ENCODE data around the gene MEFV.
"Not testable (repeated sequence)": the region's sequence is repeated elsewhere in the genome, so short reads cannot be mapped to it uniquely, and the experiment has no call there.

Gene MEFV, protein sequence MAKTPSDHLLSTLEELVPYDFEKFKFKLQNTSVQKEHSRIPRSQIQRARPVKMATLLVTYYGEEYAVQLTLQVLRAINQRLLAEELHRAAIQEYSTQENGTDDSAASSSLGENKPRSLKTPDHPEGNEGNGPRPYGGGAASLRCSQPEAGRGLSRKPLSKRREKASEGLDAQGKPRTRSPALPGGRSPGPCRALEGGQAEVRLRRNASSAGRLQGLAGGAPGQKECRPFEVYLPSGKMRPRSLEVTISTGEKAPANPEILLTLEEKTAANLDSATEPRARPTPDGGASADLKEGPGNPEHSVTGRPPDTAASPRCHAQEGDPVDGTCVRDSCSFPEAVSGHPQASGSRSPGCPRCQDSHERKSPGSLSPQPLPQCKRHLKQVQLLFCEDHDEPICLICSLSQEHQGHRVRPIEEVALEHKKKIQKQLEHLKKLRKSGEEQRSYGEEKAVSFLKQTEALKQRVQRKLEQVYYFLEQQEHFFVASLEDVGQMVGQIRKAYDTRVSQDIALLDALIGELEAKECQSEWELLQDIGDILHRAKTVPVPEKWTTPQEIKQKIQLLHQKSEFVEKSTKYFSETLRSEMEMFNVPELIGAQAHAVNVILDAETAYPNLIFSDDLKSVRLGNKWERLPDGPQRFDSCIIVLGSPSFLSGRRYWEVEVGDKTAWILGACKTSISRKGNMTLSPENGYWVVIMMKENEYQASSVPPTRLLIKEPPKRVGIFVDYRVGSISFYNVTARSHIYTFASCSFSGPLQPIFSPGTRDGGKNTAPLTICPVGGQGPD

DNA sequence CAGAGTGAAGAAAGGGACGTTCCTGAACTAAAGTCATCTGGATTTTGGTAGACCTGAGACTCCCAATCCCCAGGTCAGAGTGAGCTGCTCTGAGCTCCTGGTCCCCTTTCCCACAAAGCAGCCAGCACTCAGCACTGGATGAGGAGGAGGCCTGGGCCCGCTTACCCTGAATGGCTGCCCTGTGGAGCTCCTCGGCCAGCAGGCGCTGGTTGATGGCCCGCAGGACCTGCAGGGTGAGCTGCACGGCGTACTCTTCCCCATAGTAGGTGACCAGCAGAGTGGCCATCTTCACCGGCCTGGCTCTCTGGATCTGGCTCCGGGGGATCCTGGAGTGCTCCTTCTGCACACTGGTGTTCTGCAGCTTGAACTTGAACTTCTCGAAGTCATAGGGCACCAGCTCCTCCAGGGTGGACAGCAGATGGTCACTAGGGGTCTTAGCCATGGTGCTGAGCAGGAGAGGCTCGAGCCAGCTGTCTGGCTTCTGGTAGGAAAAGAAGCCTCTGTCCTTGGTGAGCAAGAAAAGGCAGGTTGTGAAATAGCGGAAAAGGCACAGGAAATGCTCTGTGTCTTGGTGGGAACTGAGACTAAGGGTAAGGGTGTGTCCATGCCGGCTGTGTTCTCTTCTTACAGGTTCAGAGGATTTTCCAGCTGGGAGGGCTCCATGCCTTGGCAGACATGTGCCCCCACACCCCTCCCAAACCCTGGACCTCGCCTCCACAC is at the start of gene MEFV:
Gene MEFV (minus strand): TSS at position 488 of the 720 bp plus-strand sequence. CDS start 46 bp downstream, at position 442.
- DNase-seq (ENCODE audit: low spot score) = no peak

DNA sequence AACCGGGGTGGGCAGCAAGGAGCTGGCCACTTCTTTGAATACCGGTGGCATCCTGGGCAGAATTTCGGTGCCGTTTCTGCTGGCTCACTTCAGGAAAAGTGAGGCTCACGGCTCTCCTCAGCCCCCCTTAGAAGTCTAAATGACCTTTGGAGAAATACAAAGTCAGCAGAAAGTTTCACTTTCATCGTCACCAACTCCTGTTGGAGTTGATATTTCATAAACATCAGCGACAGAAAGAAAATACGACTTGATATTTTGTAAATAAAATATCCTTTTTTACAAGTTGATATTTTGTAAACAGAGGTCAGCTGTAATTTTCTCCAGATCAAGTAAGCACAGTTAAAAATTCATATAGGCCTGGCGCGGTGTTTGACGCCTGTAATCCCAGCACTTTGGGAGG is 49.6 kb upstream of the MEFV start:
- no peak for DNase-seq (ENCODE audit: low spot score)

DNA sequence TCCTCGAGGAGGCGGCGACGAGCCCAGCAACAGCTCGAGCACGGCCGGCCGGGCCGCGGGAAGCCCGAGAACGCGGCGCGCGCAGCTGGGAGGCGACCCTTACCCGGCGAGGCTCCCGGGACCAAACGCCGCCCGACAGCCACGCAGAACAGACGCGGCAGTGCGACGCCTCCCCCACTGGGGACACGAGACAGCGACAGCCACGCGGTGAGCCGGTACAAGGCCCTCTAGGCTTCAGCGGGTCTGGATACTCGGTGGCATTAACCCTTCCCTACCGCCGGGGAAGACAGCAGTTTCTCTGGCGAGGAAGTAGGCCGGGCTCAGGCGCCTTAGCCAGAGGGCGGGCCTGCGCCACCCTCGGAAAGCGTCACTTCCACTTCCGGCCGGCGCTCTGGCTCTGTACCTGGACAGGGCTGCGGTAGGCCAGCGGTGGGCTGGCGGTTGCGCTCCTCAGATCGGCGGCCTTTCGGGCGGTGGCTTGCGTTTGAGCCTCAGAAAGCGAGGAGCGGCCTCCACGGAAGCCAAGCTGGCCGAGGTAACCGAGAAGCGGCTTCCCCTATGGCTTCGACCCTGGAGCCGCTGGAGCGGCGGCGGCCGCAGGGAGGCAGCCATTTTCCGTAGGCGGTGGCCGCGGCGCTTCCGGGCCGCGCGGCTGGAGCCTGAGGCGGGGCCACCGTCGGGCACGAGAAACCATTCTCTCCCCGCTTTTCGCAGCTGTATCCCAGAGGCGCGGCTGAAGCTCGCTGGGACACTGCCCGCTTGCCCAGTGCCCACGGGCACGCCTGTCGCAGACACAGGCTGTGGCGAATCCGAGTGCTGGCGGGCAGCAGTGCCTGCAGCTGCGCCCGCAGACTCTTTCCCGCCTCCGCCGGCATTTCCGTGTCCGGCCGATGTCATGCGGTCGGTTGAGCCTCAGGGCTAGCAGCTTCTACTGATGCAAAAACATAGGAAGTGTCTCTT is 49.0 kb upstream of the MEFV start, which contains the start of the genes TIGD7 and ZNF75A:
Gene TIGD7 (minus strand): TSS at position 322 of the 960 bp plus-strand sequence. CDS start 4,816 bp downstream, outside the sequence.
Gene ZNF75A (plus strand): TSS at position 389 of the 960 bp plus-strand sequence. CDS start 2,932 bp downstream, outside the sequence.
- peak; percentile 82 for DNase-seq (ENCODE audit: low spot score)

DNA sequence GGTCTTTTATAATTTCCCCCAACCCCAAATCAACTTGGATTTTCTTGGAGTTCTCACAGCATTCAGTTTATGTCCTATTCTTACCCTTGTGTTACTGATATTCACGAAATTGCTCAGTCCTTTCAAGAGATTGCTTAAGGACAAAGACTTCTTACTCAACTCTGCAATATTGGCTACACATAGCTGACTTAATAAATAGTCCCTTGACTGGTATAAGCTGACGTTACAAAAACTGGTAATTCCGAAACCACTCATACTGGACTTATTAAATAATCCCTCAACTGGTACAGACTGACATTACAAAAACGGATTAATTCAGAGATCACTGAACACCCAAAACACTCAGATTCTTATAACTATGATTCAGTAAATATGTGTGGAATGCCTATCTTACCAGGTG is 47.9 kb upstream of the MEFV start:
- DNase-seq (ENCODE audit: low spot score) = no peak

DNA sequence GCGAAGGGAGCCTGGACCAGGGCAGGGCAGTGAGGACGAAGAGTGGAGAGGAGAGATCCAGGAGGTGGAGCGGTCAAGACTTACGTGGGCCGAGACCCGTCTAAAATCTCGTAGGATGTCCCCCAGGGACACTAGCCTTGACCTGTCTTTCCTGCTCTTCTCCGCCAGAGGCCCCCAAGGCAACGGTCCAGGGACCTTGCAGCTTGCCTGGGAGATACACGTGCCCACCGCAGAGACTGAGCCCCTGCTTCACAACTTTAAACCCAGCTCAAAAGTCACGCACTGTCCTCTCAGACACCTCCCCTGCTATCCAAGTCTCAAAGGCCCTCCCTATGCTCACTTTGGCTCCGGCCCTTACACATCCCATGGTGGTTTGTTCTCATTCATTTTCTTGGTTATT is 39.4 kb upstream of the MEFV start:
- no peak for DNase-seq (ENCODE audit: low spot score)

DNA sequence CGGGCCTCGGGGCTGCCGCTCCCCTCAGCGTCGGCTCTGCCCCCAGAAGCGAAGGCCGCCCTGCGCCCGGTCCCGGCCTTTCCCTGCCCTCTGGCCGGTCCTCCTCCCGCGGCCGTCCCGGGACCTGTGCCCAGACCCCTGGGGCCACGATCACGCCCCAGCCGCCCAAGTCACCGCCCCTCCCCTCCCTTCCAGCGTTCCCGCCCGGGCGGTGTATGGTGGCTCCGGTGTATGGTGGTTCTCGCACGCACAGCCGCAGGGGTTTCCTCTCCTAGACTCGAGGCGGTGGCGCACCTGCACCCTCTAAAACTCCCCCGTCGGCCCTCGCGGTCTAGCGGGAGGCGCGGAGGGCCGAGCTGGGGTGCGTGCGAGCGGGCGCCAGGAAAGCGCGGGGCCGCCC is 38.8 kb upstream of the MEFV start:
- DNase-seq (ENCODE audit: low spot score) = no peak

DNA sequence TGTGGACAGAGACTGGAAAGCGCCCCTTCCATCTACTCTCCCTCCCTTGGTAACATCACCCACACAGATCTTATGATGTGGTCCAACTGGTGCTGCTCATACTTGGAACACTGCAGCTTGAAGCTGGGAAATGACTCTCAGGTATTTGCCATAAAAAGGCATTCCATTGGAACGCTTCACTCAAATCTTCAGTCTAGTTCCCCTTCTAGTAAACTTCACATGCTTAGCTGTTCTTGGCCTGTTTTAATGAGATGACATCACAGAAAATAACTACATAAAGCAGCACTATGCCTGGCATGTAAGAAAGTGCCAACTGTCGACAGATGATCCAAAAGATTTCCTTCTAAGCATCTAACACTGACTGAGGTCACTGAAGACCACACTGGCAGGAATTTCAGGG is 36.2 kb upstream of the MEFV start:
- no peak for DNase-seq (ENCODE audit: low spot score)

DNA sequence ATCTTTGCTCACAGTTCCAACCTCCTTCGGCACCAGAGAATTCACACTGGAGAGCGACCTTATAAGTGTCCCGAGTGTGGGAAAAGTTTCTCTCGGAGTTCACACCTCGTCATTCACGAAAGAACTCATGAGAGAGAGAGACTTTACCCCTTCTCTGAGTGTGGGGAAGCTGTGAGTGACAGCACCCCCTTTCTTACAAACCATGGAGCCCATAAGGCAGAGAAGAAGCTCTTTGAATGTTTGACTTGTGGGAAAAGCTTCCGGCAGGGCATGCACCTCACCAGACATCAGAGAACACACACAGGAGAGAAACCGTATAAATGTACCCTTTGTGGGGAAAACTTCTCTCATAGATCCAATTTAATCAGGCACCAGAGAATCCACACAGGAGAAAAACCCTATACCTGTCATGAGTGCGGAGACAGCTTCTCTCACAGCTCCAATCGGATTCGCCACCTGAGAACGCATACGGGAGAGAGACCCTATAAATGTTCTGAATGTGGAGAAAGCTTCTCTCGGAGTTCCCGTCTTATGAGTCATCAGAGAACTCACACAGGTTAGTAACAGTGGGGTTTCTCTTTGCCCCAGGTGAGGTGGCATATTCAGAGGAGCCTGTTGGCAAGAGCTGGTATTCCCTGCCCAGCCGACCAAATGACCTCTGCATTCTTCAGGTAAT is 33.7 kb upstream of the MEFV start:
- DNase-seq (ENCODE audit: low spot score) = no peak

DNA sequence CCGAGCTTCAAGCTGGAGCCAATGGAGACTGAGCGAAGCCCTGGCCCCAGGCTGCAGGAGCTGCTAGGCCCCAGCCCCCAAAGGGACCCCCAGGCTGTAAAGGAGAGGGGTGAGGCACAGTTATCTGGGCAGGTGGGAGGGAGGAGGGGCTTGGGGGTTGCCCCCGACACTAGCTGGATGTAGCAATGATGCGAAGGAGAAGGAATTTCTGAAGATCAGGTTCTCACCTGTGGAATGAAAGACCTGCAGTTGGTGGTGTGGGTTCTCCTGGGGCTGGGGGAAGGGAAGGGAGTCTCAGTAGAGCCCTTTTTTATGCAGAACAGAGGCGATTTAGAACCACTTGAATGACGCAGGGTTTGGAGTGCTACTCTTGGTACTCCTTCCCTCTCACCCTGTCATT is 28.7 kb upstream of the MEFV start:
- no peak for DNase-seq (ENCODE audit: low spot score)

DNA sequence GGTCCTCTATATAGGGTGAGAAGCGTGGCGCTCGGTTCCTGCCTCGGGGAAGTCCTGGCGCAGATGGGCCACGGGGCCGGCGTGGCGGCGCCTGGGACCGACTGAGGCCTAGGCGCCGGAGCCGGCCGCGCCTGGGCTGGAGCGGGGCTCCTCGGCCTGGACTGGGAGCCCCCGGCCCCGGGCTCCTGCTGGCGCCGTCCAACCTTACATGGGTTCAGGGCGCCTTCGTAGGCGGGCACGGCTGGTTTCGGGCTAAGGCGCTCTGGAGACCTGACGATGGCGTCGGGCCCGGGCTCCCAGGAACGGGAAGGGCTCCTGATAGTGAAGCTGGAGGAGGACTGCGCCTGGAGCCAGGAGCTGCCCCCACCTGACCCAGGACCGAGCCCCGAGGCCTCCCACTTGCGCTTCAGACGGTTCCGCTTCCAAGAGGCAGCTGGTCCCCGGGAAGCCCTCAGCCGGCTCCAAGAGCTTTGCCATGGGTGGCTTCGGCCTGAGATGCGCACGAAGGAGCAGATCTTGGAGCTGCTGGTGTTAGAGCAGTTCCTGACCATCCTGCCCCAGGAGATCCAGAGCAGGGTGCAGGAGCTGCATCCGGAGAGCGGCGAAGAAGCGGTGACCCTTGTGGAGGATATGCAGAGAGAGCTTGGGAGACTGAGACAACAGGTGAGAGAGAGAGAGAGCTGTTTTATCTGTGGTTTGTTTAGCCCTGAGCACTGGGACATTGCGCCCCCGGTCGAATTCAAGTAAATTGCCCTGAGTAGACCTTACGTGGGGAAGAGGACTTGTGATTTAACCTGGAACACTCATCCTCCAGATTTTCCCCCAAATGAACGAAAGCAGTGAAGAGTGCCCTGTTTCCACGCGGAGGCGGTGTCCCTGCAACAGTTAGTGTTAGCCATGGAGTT is 27.4 kb upstream of the MEFV start:
- DNase-seq (ENCODE audit: low spot score) = no peak

DNA sequence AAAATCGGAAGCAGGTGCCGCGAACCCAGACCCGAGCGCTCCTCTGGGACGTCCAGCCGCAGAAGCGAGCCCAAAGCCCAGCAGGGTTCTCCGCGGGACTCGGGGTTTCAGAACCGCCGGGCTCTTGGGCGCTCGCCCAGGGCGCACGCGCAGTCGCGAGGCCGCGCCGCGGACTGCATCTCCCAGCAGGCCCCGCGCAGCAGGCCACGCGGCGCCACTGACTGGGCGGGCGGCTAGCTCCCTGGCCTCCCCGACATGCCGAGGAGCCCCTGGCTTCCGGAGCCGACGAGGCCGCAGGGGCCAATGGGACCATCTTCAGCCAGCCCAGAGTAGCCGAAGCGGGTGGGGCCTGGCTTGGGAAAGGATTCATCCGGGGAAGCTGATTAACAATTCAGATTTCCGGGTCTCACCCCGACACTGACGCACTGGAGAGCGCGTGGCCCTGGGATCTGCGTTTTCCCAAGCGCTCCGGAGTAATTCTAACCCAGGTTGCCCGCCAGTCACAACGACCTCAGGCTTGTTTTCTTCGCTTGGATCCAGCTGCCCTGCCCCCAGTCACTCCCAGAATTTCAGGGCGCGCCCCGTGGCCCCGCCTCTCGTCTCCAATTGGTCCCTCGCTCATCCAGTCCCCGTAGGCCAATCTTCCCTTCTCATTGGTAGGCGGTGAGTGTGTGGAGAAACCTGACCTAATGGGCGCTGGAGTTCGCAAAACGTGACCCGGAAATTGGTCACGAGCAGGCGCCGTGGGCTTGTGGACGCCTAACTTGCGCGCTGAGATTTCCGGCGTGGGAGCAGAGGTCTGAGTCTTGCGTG is 26.5 kb upstream of the MEFV start, which contains the start of gene ZNF263:
Gene ZNF263 (plus strand): TSS at position 762 of the 813 bp plus-strand sequence. CDS start 328 bp downstream, outside the sequence.
- DNase-seq (ENCODE audit: low spot score) = peak; percentile 97

DNA sequence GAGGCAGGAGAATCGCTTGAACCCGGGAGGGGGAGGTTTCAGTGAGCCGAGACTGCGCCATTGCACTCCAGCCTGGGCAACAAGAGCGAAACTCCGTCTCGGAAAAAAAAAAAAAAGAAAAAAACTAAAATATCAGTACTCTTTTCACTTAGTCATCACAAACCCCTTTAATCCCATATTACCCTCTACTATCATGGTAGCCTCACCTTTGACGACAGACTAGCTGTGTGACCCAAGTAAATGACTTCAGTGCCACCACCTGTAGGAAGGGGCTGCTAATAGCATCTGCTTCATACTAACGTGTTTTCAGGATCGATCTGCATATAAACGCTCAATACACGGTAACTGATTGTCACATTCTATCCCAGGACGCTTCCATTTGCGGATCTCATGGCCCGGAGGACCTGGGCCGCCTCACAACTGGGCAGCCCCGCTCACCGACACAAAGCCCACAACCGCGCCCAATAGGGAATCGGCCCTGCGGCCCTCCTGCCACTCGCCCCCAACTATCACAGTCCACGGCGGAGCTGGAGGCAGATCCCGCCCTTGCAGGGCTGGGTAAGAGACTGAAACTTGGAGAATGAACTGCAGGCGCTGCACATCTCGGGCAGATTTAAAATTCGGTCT is 25.8 kb upstream of the MEFV start:
- no peak for DNase-seq (ENCODE audit: low spot score)

DNA sequence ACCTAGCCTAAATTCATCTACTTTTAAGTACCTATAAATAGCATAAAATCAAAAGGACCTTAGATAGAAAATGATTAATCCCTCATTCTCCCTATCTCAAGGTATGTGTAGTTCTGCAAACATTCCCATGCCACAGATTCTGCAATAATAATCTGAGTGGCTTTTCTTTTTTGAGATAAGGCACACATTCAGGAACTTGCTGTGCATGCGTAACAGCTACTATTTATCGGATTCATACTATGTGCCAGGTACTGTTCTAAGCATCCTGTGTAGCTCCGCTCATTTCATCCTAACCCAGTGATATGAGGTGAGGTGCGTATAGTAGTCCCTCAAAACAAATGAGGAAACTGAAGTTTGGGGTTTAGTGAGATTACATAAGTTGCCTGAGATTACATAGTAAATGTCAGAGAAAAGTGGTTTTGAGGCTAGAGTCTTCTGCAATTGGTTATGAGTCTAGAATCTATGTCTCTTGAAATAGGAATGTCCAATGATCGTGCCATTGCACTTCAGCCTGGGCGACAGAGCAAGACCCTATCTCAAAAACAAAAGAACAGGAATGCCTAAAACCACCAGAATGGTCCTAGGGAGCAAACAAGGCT is 24.9 kb upstream of the MEFV start:
- DNase-seq (ENCODE audit: low spot score) = no peak

DNA sequence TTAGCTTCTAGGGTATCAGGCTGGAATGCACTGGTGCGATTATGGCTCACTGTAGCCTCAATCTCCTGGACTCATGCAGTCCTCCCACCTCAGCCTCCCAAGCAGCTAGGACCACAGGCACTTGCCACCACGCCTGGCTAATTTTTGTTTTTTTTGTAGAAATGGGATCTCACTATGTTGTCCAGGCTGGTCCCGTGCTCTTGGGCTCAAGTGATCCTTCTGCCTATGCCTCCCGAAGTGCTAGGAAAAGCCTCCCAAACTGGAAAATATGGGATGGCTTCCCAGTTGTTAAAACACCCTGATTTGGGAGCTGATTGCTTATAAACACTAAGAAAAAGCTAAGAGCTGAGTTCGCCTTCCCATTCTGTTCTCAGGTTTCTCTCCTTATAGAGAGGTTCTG is 20.2 kb upstream of the MEFV start:
- DNase-seq (ENCODE audit: low spot score) = no peak

DNA sequence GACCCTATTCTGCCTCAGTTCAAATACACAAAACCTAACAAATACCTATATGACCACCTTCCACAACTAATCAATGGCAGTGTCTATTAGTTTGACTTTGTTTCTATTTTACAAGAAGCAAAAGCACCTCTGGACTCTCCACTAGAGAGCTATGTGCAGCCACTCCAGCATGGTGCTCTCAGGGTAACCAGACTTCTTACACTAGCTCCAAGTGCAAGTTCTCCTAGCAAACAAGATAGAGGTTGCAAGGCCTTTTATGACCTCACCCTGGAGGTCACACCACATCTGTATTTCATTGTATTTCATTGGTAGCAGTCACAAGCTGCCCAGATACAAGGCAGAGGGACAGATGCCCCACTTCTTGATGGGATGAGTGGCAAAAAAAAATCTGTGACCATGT is 18.5 kb upstream of the MEFV start:
- no peak for DNase-seq (ENCODE audit: low spot score)

DNA sequence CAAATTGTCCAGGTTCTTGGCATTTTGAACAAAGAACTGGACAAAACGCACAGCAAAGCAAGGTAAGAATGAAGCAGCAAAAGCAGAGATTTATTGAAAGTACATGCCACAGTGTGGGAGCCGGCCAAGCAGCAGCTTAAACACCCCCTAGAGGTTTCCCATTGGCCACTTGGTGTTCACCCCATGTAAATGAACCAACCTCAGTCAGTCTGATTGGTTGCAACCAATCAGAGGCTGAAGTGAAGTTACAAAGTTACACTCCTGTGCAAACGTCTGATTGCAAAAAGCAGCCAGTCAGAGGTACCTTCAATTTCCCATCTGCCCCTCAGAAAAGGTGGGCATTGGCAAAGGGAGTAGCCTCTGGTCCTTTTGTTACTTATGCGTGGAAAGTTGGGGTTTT is 18.1 kb upstream of the MEFV start:
- no peak for DNase-seq (ENCODE audit: low spot score)

DNA sequence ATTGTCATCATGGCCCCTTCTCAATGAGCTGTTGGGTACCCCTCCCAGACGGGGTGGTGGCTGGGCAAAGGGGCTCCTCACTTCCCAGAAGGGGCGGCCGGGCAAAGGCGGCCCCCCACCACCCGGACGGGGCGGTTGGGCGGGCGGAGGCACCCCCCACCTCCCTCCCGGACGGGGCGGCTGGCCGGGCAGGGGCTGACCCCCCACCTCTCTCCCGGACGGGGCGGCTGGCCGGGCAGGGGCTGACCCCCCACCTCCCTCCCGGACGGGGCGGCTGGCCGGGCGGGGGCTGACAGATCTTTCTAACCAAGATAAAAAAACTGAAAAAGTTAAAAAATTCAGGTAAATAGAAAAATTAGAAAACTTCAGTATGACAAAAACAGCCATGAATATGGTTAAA is 14.8 kb upstream of the MEFV start:
- DNase-seq (ENCODE audit: low spot score) = not testable (repeated sequence)

DNA sequence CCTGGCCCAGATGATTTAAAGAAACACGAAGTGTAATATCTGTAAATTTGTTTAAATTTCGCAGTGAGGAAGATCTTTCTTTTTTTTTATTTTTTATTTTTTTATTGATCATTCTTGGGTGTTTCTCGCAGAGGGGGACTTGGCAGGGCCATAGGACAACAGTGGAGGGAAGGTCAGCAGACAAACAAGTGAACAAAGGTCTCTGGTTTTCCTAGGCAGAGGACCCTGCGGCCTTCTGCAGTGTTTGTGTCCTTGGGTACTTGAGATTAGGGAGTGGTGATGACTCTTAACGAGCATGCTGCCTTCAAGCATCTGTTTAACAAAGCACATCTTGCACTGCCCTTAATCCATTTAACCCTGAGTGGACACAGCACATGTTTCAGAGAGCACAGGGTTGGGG is 14.3 kb upstream of the MEFV start:
- DNase-seq (ENCODE audit: low spot score) = not testable (repeated sequence)

All from activated CD4-positive, alpha-beta T cell treated with anti-CD3 and anti-CD28 coated beads, Interleukin-2, Interleukin-4, amounts not matched to agents 100 ng/mL and 50 ng/mL, durations not matched to agents 16 hours and 8 hours (primary cell).